Measurements from ENCODE around the gene STON1. TPM values are rescaled to one million over a fixed set of nuclear protein-coding genes. Genes with fewer than 3 reads are reported as not detected.
"Not testable (repeated sequence)": the region's sequence is repeated elsewhere in the genome, so short reads cannot be mapped to it uniquely, and the experiment has no call there.

The STON1 gene
- total RNA-seq, 1 donor from 2014 or later, result 51.7 TPM

GRCh38 chr2:48549972-48550371 lies 20.0 kb downstream of the STON1 start:
- Histone ChIP-seq H3K4me2 (no peak overlapping the region), H3K27me3 (no peaks in the 10 kb centered on the region), H2AFZ (replicated peaks) (no peak overlapping the region), H3K9me3 (ENCODE audit: low read depth) (no peaks in the 10 kb centered on the region), H3K4me1 (peaks cover 24% of the 10 kb centered on the region), H3F3A (ENCODE audit: low read depth) (peaks cover 10% of the 10 kb centered on the region), H3K9ac (no peak overlapping the region), H3K4me3 (no peak overlapping the region), H3K79me2 (ENCODE audit: low read depth) (peaks cover 45% of the 10 kb centered on the region), H4K20me1 (ENCODE audit: low read depth) (peaks cover 50% of the 10 kb centered on the region), H3K36me3 (no peaks in the 10 kb centered on the region), H3K27ac (no peak overlapping the region)
- DNase-seq (ENCODE audit: low spot score), result no peak
- H3K27me3 Mint-ChIP-seq (ENCODE audit: insufficient read depth, low read depth), result peaks cover 7% of the 10 kb centered on the region
- H3K4me1 Mint-ChIP-seq, result peaks cover 21% of the 10 kb centered on the region
- no peak overlapping the region for H3K27ac Mint-ChIP-seq
- H3K9me3 Mint-ChIP-seq, result peaks cover 13% of the 10 kb centered on the region
- peaks cover 23% of the 10 kb centered on the region for H3K36me3 Mint-ChIP-seq
- no peak for TF ChIP-seq EZH2 (IDR thresholded peaks at IDR 0.05)
- TF ChIP-seq CTCF (IDR thresholded peaks at IDR 0.05), result no peak
- no peak for TF ChIP-seq EZH2phosphoT487 (IDR thresholded peaks at IDR 0.05)
- no peak overlapping the region for H3K4me3 Mint-ChIP-seq

- Mint-ChIP-seq H3K27ac (no peak overlapping the region), H3K36me3 (peaks cover 23% of the 10 kb centered on the region), H3K9me3 (peaks cover 13% of the 10 kb centered on the region), H3K4me1 (peaks cover 21% of the 10 kb centered on the region), H3K27me3 (ENCODE audit: insufficient read depth, low read depth) (peaks cover 7% of the 10 kb centered on the region), H3K4me3 (no peak overlapping the region)
- Histone ChIP-seq H3K4me1 (peaks cover 24% of the 10 kb centered on the region), H3K27ac (no peak overlapping the region), H3K9me3 (ENCODE audit: low read depth) (no peaks in the 10 kb centered on the region), H3F3A (ENCODE audit: low read depth) (peaks cover 10% of the 10 kb centered on the region), H3K9ac (no peak overlapping the region), H3K4me3 (no peak overlapping the region), H3K79me2 (ENCODE audit: low read depth) (peaks cover 30% of the 10 kb centered on the region), H2AFZ (replicated peaks) (no peak overlapping the region), H3K36me3 (no peaks in the 10 kb centered on the region), H3K4me2 (no peak overlapping the region), H4K20me1 (ENCODE audit: low read depth) (peaks cover 35% of the 10 kb centered on the region), H3K27me3 (no peaks in the 10 kb centered on the region)
- no peak for DNase-seq (ENCODE audit: low spot score)
- no peak for TF ChIP-seq CTCF (IDR thresholded peaks at IDR 0.05)
- TF ChIP-seq EZH2 (IDR thresholded peaks at IDR 0.05), result no peak
- no peak for TF ChIP-seq EZH2phosphoT487 (IDR thresholded peaks at IDR 0.05)
Observed at GRCh38 chr2:48551548-48551947, 21.6 kb downstream of the STON1 start.

- H3K36me3 ChIP-seq; H3K4me2 ChIP-seq; H3K4me3 Mint-ChIP-seq; H3K27ac Mint-ChIP-seq; H3K27me3 Mint-ChIP-seq (ENCODE audit: insufficient read depth, low read depth); H3K4me3 ChIP-seq; H3K9ac ChIP-seq; H3K27ac ChIP-seq; H4K20me1 ChIP-seq (ENCODE audit: low read depth); H3K9me3 ChIP-seq (ENCODE audit: low read depth); DNase-seq (ENCODE audit: low spot score); H3K27me3 ChIP-seq; H2AFZ ChIP-seq (replicated peaks); H3K4me1 Mint-ChIP-seq: not testable (repeated sequence)
- Histone ChIP-seq H3K79me2 (ENCODE audit: low read depth) (peaks cover 21% of the 10 kb centered on the region), H3K4me1 (peaks cover 12% of the 10 kb centered on the region), H3F3A (ENCODE audit: low read depth) (peaks cover 10% of the 10 kb centered on the region)
- H3K9me3 Mint-ChIP-seq, result peaks cover 16% of the 10 kb centered on the region
- H3K36me3 Mint-ChIP-seq, result peaks cover 17% of the 10 kb centered on the region
Observed at GRCh38 chr2:48555071-48555470, 25.1 kb downstream of the STON1 start.

GRCh38 chr2:48558456-48558855 lies 28.5 kb downstream of the STON1 start:
- H3K27me3 Mint-ChIP-seq (ENCODE audit: insufficient read depth, low read depth), result peaks cover 5% of the 10 kb centered on the region
- peaks cover 14% of the 10 kb centered on the region for H3K79me2 ChIP-seq (ENCODE audit: low read depth)
- TF ChIP-seq CTCF (IDR thresholded peaks at IDR 0.05) (no peak), EZH2 (IDR thresholded peaks at IDR 0.05) (no peak), EZH2phosphoT487 (IDR thresholded peaks at IDR 0.05) (no peak)
- H3K27ac ChIP-seq, result no peak overlapping the region
- H3K4me1 Mint-ChIP-seq, result peaks cover 19% of the 10 kb centered on the region
- H3F3A ChIP-seq (ENCODE audit: low read depth), result peaks cover 18% of the 10 kb centered on the region
- H3K9me3 ChIP-seq (ENCODE audit: low read depth), result no peaks in the 10 kb centered on the region
- no peak overlapping the region for H3K4me2 ChIP-seq
- H3K27me3 ChIP-seq, result no peaks in the 10 kb centered on the region
- H3K4me3 ChIP-seq, result no peak overlapping the region
- peaks cover 24% of the 10 kb centered on the region for H3K4me1 ChIP-seq
- H4K20me1 ChIP-seq (ENCODE audit: low read depth), result peaks cover 14% of the 10 kb centered on the region
- H3K36me3 ChIP-seq, result no peaks in the 10 kb centered on the region
- peaks cover 9% of the 10 kb centered on the region for H3K36me3 Mint-ChIP-seq
- H3K27ac Mint-ChIP-seq, result no peak overlapping the region
- peaks cover 7% of the 10 kb centered on the region for H3K9me3 Mint-ChIP-seq
- no peak for DNase-seq (ENCODE audit: low spot score)
- H3K4me3 Mint-ChIP-seq, result no peak overlapping the region
- H2AFZ ChIP-seq (replicated peaks), result no peak overlapping the region
- H3K9ac ChIP-seq, result no peak overlapping the region
